CD4-positive, alpha-beta T cell treated with Interleukin-10 for 1 hour (primary cell): ENCODE data around the gene SLC19A1.
A peak's percentile ranks its signal among the peaks of the same experiment; 100 is the strongest.

Experiments used
- DNase-seq: peaks from one replicate; pipeline ENCODE4 v3.0.0-alpha.2; 2020

The SLC19A1 gene

DNA sequence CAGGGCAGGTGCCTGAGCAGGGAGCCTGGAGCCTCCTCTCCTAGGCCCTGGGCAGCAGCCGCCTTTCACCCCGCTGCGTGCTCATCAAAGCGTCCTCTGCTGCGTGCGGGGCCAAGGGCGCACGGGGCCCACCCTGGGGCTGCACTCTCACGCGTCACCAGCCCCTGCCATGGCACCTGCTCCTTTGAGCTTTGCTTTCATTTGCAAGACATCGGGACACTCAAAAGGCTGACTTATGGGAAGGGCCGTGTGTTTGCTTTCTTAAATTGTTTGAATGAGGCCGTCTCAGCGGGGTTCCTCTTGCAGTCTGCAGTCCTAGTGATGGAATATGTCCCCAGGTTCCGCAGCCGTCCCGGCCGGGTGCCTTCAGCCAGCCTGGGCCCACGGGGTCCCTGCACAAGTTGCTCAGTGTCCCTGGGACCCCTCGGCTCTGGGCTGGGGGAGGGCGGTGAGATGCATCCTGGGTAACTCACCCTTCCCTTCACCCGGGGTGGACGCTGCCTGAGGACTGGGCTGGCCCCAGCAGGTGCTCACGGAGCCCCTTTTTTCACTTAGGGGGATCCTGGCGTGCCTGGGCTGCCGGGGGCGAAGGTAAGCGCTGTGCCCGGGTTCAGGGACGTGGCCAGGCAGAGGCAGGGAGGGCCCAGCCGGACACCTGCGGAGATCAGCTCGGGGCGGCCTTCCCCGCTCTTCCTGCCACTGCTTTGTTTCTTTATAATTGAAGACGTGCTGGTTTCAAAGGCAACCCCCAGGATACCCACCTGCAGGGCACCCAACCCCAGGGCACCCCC lies 53.1 kb downstream of the SLC19A1 start:
- no peak for DNase-seq

- DNase-seq, result no peak
These were observed 54.2 kb downstream of the SLC19A1 start for GRCh38 chr21:45487891-45488600.

DNA sequence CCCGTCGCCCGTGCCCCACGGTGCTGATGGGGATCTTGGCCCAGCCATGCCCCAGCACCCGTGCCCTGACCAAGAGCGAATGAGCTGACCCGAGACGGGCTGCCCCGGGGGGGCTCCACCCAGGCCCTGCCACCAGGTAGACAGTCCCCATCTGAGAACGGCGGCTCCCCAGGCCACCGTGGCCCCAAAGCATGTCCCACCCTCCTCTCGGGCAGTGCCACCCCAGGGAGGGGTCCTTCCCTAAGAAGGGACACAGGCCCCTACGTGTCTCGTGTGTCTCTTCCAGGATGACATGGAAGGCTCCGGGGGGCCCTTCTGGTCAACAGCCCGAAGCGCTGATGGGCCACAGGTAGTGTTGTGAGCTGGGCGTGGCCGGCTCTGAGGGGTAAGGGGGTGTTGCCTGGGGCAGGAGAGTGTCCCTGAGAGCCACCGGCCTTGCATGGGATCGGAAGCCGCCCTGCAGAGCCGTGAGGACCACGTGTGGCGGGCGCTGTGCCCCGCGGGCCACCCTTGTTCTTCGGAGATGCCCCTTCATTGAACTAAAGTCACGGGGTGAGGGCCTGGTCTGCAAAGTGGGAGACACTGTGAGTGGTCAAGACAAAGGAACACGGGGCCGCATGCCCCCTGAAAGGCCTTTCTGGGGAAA lies 55.0 kb downstream of the SLC19A1 start:
- DNase-seq, result no peak

GRCh38 chr21:45486443-45487160 lies 55.6 kb downstream of the SLC19A1 start:
- DNase-seq, result no peak

DNA sequence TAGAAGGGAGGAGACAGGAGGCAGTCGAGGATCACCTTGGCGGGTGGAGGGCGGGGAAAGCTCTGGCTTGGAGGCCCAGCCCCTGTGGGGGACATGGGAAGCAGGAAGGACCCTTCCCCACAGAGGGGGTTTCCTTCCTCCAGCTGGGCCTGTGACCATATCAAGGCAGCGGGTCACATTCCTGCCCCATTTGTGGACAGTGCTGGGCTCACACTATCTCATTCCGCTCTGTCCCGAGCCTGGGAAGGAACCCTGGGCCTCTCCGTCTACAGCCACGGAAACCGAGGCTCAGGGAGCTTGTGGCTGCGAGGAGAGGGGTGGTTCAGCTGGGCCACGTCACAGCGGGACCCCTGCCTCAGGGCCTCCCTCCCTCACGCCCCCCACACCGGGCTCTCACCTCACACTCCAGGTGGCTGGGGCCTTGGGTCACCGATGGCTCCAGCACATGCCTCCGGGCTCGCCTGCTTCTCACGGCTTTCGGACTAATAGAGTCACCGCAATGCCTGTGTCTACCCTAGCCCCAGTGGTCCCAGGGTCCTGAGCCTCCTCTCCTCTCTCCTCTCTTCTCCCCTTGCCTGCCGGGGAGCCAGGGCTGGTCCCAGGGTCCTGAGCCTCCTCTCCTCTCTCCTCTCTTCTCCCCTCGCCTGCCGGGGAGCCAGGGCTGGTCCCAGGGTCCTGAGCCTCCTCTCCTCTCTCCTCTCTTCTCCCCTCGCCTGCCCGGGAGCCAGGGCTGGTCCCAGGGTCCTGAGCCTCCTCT lies 56.4 kb downstream of the SLC19A1 start:
- DNase-seq, result no peak

DNA sequence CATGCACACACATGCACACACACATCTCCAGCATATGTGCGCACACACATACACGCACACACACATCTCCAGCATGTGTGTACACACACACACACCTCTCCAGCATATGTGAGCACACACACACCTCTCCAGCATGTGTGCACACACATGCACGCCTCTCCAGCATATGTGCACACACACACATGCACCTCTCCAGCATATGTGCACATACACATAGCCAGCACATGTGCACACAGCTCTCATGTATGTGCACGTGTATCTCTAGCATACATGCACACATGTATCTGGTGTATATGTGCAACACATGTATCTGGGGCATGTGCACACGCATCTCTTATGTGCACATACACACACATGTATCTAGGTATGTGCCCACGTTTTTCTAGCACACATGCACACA lies 57.9 kb downstream of the SLC19A1 start:
- no peak for DNase-seq

DNA sequence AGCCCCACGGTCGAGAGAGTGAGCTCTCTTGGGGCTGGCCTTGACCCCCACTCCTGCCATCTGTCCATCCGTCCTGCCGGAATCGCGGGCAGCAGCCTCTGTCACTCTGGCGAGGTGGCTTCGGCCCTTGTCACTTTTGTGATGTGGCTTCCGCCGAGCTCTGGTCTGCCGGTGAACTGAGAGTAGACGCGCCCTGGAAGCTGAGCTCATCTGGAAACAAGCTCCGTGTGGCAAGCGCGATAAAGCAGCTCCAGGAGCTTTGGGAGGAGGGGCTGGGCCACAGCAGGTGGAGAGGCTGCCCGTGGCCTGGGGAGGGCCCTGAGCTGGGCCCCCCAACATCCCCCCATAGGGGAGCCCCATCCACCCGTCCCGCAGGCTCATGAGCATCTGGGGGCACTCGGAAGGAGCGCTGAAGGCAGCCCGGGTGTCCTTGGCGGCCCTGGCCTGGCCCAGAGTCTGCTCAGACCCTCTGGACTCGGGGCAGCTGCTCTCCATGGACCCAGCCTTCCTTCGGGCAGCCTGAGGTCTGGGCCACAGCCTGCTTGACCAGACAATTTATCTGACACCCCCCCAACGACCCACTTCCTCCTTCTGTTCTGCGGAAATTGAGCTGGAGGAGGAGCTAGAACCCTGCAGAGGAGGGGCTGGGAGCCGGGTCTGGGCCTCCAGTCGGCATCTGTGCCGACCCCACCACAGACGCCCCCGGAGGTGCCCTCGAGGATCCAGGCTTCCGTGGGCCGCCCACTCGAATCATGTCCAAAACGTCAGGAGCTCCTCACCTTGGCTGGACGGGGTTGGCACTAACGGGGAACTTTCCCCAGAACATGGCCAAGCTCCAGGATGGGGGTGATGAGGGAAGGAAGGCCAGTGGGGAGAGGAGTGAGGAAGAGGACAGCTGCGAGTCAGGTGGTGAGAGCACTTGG lies 59.1 kb downstream of the SLC19A1 start:
- DNase-seq, result peak; percentile 47

DNA sequence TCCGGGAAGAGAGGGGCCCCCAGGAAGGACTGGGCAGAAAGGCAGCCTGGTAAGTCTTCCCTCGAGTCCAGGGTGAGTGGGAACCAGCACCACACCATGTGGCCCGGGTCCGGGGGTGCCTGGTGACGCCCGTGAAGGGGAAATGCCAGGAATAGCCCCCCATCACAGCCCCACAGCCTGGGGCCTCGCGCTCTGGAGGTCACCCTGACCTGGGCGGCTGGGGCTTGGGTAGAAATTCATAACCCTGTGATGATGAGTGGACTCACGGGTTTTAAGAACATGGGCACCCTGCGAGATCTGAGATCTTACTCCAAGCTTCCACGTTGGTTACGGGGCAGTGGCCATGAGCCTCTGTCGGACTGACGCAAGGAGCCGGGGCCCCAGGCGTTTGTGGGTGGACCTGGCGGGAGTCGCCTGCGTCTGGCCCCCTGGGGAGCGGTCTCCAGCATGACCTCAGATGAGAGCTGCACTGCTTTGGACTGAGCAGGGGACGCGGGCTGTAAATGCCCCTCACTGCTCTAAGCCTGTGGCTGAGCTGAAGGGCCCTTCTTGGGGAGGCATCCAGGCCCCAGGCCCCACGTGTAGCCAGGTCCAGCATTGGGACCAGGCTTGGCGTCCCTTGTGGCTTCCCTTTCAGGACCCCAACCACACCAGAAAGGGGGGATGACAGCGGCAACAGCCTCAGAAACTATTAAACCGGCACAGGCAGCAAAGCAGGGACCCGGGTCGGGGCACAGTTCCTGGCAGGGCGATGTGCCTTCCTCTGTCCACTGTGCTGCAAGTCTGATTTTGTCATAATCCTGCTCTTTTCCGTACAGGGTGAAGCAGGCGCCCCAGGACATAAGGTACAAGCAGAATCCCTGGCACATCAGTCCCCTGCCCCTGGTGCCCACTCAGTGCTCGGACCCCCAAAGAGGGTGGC lies 60.0 kb downstream of the SLC19A1 start:
- DNase-seq, result no peak

DNA sequence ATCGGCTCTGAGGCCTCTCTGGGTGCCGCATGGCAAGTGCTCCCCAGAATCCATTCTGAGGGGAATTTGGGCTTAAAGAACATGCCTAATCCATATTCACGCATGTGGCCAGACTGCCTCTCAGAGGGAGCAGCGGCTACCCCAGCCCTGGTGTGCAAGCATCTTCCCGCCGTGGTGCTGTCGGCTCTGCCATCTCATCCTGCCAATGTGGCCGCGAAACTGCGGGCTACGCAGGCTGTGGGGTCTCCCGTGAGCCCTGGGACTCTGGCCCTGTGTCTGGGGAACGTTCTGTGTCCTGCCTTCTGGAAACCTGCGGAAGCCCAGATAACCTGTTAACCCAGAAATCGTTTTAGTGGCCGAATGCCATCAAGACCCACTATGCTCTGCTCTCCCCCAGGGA lies 60.7 kb downstream of the SLC19A1 start:
- no peak for DNase-seq

GRCh38 chr21:45480701-45481500 lies 61.3 kb downstream of the SLC19A1 start:
- no peak for DNase-seq

DNA sequence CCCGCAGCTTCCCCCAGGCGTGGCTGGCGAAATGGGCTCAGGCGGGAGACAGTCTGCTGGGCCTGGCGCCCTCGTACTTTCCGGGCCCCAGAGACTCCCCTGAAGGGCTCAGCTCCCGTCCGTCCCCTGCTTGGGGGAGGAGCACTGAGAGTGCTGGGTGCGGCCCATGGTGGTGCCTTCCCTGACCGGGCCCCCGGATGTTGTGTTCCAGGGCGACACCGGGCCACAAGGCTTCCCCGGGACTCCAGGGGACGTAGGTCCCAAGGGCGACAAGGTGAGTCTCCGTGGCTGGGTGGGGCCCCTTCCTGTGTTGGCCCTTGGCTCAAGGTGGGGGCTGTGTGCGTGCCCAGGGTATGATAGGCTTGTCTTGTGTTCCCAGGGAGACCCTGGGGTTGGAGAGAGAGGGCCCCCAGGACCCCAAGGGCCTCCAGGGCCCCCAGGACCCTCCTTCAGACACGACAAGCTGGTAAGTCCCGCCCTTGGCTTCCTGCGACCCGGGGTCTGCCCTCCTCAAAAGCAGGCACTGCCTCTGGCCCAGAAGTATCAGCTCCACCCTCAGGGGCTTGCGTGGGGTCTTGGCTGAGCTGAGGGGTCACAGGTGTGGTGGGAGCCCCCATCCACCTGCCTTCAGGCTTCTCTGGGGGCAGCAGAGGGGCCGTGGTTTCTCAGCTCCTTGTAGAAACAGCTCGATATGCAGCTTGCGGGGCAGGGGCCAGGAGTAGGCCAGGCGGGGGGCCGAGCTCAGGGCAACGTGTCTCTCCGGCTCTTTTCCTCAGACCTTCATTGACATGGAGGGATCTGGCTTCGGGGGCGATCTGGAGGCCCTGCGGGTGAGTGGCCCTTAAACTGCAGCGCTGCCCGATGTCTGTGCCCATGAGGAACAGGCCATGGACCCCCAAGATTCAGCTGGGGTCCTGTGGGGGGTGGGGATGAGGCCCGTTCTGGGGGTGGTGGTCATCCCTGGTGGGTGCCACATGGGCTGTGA lies 62.3 kb downstream of the SLC19A1 start:
- peak; percentile 24 for DNase-seq

- DNase-seq, result no peak
These were observed 63.2 kb downstream of the SLC19A1 start for GRCh38 chr21:45478816-45479669.

GRCh38 chr21:45478115-45478801 lies 64.0 kb downstream of the SLC19A1 start:
- peak; percentile 87 for DNase-seq

DNA sequence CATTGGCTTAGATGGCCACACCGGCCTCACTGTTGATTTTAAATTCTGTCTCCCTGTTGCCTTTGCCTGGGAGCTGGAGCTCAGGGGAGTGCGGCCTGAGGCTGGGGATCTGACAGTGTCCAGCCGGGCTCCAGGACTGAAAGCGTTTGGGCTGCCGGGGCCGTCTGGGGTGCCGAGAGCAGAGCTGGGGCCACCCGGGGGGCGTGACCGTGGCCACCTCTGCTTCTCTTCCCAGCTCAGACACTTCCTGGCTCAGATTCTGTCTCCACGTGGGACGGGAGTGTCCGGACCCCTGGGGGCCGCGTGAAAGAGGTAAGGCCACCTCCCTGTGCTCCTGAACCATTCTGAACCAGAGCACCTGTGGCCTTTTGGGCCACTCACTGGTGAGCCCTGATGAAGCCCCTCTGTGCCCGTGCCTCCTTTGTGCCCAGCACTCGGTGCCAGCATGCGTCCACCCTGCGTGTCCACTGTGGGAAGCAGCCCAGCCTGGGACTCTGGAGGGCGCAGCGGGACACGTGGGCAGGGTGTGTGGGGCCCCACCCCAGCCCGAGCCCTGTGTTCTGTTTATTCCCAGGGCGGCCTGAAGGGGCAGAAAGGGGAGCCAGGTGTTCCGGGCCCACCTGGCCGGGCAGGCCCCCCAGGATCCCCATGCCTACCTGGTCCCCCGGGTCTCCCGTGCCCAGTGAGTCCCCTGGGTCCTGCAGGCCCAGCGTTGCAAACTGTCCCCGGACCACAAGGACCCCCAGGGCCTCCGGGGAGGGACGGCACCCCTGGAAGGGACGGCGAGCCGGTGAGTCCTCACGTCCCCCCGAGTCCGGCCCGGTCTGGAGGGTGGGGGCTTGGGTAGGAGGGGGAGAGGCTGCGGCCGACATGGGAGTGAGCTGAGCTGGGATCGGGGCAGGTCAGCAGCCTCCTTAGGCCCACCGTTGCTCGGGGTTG lies 64.8 kb downstream of the SLC19A1 start:
- DNase-seq, result no peak

DNA sequence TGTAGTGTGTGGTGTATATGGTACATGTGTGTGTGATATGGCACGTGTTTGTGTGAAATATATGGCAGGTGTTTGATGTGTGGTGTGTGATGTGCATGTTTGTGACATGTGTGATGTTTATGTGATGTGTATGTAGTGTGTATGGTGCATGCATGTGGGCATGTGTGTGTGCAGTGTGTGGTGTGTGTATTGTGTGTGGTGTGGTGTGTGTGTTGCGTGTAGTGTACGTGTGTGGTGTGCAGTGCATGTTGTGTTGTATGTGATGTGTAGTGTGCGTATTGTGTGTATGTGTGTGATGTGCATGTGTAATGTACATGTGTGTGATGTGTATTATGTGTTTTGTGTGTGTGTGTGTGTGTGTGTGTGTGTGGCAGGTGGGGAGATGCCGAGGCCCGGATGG lies 65.7 kb downstream of the SLC19A1 start:
- no peak for DNase-seq
